HG02798 (cell line): ENCODE data around the gene USP46.

Experiments
- ATAC-seq: cut with Tn5 transposase; IDR thresholded peaks from one replicate; pipeline ENCODE4 v1.9.1; 2021; ENCODE audit warnings: mild to moderate bottlenecking; ENCODE audit not compliant: unreplicated experiment, poor library complexity

The USP46 gene, protein sequence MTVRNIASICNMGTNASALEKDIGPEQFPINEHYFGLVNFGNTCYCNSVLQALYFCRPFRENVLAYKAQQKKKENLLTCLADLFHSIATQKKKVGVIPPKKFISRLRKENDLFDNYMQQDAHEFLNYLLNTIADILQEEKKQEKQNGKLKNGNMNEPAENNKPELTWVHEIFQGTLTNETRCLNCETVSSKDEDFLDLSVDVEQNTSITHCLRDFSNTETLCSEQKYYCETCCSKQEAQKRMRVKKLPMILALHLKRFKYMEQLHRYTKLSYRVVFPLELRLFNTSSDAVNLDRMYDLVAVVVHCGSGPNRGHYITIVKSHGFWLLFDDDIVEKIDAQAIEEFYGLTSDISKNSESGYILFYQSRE

DNA sequence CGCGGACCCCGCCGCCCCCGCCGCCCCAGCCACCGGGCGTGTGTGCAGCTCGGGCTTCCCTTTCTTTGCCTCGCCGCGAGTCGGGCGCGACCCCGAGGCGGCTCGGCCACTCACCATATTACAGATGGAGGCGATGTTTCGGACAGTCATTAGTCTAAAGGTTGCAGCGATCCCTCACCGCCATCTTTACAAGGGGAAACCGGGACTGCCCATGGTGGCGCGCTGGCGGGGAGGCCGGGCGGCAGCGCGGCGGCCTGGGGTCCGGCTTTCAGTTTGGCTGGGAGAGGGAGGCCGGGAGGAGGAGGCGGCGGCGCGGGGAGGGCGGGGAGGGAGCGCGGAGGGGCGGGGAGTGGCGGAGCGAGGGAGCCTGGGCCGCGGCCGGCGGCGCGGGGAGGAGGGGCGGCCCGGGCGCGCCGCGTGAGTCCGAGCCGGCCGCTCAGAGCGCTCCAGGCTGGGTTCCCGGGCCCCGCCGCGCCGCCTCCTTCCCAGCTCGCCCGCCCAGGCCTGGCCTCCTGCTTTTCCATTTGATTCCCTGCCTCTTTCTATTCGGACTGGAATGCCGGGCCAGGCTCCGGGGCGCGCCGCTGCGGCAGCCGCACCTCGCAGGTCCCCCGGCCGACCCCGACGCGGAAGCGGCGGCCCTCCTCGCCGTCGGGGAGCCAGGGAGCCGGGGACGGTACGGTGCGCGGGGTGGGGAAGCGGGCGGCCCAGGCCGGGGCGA lies at the start of gene USP46:
TSS of gene USP46 (minus strand) at position 301 of the 721 bp plus-strand sequence. CDS start at position 150, 151 bp downstream.
- peak; percentile 92 for ATAC-seq

DNA sequence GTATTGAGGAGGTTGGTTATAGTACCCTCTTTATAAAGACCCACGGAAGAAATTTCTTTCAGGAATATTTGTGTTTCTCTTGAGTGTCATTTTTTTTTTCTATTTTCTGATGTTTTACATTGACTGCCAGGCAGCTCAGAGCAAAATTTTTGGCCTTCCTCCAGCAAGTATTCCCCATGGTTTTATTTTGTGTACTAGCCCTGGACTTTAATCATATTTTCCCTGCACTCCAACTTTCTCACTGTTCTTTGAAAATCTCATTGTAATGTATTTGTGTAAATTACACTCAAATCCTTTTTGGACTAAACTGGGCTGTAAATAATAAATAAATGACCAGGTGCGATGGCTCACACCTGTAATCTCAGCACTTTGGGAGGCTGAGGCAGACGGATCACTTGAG lies 45.6 kb upstream of the USP46 start:
- ATAC-seq: no peak

DNA sequence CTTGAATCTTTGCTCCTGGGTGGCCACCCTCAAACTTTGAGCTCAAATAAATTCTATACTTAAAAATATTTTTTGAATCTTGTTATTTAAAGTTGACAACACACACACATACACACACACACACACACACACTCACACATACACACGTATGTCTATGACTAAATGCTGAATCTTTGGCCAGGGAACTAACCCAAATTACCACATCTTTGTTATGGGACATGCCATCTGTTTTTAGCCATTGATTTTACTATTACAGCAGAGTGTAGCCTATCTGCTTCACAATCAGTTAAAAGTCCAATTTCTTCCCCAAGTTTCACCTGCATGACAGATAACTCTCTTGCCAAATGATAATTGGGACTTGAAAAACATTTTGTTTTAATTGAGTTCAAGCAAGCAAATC lies 45.0 kb upstream of the USP46 start:
- no peak for ATAC-seq

DNA sequence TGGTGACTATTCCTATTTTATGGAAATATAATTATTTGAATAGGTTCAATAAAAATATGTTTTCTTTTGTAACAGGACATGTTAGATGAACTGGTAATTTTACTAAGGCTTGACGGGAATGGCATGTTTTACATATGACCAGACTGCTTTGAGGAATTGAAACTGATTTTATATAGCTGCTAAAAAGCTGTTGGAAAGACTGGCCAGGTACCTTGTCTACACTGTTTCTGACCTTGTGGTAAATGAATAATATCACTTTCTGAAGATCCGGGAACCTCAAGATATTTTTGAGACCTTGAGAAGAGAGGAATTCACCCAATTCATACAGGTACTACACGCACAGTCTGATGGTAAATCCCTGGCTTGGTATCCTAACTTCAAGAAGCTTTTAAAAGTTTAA lies 42.1 kb upstream of the USP46 start:
- peak; percentile 94 for ATAC-seq

DNA sequence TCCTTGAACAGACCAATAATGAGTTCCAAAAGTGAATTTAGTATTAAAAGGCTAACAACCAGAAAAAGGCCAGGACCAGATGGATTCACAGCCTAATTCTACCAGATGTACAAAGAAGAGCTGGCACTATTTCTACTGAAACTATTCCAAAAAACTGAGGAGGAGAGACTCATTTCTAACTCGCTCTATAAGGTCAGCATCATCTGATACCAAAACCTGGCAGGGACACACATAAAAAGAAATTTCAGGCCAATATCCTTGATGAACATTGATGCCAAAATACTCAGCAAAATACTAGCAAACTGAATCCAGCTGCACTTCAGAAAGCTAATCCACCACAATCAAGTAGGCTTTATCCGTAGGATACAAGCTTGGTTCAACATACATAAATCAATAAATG lies 35.8 kb upstream of the USP46 start:
- no peak for ATAC-seq

DNA sequence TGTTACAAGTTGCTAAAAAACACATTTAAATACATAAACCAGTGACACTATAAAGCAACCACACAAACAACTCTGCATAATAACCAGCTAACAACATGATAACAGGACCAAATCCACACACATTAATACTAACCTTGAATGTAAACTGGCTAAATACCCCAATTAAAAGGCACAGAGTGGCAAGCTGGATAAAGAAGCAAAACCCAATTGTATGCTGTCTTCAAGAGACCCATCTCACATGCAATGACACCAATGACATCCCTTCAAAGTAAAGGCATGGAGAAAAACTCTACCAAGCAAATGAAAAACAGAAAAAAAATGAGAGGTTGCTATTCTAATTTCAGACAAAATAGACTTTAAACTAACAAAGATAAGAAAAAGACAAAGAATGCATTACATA lies 34.4 kb upstream of the USP46 start:
- ATAC-seq: no peak

DNA sequence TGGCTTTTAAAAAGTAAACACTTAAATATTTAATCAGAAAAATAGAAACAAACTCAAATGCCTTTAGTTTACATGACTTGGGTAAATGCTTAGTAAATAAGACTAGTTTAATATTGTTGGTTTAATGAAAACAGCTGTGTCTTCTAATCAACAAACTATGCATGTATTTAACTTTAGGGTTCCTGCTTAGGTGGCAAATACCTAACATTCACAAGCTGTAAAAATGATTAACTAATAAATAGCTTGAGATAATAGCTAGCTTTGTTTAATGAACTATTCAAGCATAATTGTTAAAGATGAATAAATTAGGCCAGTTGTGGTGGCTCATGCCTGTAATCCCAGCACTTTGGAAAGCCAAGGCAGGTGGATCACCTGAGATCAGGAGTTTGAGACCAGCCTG lies 30.0 kb upstream of the USP46 start:
- no peak for ATAC-seq

DNA sequence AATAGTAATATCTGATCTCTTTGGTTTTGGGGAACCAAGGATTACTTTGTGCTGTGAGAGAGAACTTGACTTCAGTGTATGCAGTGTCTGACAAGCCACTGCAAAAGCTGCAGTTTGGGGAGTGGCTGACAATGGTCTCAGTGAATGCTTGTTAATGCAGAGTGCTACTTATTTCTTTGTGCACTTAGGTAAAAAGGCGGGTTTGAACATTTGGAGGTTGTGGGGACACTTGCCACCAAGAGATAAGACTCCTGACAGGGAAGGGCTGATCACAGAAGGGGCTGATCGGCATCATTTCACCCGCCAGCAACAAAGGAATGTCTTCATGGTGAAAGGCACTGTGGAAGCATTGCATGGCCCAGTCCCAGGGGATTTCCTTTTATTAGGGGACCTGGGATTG lies 28.6 kb upstream of the USP46 start:
- ATAC-seq: no peak

DNA sequence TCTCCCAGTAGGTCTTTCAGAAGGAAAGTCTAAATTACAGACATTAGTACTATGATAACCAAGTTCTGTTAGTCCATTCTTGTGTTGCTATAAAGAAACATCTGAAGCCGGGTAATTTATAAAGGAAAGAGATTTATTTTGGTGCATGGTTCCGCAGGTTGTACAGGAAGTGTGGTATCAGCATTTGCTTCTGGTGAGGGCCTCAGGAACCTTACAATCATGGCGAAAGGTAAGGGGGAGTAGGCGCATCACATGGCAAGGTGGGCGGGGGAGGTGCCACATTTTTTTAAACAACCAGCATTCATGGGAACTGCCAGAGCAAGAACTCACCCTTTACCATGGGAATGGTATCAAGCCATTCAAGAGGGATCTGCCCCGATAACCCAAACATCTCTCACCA lies 26.2 kb upstream of the USP46 start:
- ATAC-seq: no peak

DNA sequence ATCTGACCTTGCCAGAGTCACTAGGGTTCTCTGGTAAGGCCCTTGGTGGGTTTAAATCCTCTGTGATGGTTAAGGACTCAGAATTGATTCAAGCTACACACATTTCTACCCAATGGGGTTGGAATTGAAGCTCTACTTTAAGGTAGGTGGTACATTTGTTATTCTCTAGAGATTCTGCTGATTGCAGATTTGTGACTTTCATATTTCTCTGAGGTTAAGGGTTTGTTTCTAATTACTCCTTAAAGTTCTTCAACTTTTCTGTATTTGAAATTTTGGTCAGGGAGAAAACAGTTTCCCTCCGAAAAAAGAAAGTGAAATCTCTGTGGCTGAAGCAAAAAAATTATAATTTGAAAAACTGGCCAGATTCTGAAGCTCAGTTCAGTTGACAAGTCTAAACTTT lies 25.8 kb upstream of the USP46 start:
- peak; percentile 36 for ATAC-seq

DNA sequence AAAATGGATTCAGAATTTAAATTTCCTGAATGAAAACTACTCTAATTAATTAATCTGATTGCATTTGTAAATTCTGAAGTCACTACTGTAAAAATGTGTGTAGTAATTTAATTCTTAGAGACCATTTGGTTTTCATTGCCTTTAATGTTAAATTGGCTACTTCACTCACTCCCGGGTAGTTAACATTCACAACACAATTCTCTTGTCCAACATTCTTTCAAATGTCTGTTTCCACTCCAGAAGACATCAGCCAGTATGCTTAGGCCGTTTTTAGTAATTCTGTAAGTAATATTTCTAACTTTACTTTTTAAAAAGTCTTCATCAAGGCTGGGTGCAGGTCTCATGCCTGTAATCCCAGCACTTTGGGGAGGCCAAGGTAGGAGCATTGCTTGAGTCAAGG lies 21.3 kb upstream of the USP46 start:
- ATAC-seq: no peak

DNA sequence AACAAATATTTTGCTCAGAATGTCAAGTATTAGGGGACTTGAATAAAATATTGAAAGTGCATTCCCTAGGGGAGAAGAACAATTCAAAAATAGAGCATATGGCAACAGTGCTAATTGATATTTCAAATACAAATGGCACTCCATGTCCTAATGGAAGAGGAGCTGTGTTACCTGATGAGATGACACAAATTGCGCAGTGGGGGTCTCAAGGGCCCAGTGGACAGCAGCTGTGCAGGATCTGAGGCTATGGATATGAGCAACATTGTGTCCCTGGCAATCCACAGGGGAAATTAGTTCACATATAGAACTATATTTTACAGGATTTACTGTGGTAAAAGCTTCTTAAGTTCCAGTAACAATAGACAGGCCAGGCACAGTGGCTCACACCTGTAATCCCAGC lies 17.4 kb upstream of the USP46 start:
- ATAC-seq: no peak

DNA sequence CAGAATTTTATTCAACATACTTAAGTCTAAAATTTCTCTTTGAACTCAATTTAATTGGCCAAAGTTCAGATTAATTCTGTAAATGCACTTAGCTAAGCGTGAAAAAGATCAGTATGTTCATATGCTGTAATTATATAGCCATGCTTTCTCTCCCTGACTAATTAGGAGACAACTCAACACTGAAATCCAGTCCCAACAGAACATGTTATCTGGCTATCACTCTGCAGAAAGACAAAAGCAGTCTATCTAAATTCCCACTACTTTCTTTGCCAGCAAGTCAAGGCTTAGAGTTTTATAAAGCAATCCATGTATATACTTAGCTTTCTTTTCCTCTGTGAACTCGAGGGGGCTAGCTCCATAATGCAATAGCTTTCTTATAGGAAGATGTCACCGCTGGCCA lies 16.0 kb upstream of the USP46 start:
- ATAC-seq: no peak

DNA sequence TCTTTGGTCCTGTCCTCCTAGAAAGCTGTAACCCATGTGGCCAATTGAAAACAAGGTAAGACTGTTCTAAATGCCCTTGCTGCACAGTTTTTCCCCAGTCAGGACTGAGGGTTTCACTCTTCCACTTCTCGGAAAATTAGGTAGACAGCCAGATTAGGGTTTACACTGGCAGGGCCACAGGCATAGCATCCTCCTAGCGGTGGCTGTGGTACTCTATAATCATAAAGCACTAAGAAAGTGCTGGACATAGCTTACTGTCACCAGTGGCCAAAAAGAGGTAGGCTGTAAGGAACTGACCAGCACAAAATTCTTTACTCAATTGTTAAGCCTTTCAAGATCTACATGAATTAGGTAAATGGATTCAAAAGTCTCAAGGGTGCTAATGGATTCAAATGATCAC lies 11.6 kb upstream of the USP46 start:
- no peak for ATAC-seq

DNA sequence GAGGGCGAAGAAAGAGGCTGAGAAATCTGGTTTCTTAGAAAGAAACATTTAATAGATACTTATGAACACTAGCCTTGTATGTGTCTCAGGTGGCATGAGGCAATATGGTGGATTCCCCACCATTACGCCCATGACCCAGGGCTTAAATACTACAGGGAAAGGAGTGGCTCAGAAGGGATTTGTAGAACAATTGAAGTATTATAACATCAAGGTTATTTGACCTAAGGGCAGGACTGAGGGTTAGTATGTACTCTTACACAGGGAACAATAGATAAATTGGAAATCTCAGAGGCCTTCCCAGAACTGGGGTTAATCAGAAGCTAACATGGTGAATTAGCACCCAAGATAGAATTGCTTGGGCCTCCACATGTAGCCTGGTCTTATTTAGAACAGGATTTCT lies 11.0 kb upstream of the USP46 start:
- ATAC-seq: no peak

DNA sequence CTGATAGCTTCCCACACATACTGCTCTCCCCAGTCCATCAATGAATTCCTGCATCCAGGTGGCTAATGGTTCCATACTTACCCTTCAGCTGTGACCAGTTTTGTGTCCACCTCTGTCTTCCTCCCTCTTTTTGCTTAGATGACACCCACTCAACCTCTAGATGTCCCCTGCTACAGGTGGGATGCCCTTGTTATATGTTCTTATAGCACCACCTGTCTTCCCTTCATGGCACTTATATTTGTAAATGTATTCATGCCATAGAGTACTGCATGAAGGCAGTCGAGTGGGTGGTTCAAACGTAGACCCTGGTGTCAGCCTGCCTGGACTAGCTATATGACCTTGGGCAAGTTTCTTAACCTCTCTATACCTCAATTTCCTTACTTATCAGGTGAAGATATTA lies 6.5 kb upstream of the USP46 start:
- peak; percentile 78 for ATAC-seq

DNA sequence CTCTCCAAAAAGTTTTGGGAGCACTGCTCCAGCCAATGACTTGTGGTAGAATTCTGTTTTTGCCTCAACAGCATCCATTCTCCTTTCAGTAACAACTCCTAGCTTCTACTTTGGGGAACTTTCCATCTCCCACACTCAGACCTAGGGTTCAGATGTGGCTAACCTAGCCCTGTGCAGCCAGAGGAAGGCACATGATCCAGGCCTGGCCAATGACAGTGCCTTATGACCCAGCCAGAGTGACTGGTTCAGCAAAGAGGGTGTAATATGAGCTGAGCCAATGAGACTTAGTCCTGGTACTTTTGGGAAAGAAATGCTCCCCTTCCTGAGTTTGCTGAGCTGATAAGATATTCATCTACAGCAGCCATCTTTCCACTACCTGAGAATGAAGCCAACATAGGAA lies 5.4 kb upstream of the USP46 start:
- ATAC-seq: no peak

DNA sequence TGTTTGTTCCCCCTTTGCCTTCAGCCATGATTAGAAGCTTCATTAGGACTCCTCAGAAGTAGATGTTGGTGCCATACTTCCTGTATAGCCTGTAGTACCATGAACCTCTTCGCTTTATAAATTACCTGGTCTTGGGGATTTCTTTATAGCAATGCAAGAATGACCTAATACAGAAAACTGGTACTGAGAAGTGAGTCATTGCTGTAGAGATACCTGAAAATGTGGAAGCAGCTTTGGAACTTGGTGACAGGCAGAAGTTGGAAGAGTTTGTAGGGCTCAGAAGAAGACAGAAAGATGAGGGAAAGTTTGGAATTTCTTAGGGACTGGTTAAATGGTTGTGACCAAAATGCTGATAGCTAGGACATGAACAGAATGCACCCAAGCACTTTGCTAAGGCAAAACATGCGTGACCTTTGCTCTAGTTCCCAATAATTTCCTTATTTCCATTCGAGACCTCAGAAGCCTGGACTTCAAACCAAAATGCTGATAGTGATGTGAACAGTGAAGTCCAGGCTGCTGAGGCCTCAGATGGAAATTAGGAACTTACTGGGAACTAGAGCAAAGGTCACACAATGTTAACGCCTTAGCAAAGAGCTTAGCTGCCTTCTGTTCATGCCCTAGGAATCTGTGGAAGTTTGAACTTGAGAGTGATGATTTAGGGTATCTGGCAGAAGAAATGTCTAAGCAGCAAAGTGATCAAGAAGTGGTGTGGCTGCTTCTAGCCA lies 3.0 kb upstream of the USP46 start:
- no peak for ATAC-seq

DNA sequence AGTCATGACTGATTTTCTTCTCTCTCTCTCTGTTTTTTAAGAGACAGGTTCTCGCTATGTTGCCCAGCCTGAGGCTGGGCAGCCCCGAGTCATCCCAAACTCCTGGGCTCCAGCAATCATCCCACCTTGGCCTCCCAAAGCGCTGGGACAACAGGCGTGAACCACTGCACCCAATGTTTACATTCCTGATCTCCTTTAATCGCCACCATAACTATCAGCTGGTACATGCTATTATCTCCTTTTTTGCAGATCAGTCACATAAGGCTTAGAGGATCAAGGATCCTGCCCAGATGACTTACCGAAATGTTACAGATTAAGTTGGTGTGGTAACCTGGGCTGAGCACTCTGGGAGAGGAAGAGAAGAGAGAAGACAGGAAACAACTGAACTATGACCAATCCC lies 1.5 kb upstream of the USP46 start:
- no peak for ATAC-seq

DNA sequence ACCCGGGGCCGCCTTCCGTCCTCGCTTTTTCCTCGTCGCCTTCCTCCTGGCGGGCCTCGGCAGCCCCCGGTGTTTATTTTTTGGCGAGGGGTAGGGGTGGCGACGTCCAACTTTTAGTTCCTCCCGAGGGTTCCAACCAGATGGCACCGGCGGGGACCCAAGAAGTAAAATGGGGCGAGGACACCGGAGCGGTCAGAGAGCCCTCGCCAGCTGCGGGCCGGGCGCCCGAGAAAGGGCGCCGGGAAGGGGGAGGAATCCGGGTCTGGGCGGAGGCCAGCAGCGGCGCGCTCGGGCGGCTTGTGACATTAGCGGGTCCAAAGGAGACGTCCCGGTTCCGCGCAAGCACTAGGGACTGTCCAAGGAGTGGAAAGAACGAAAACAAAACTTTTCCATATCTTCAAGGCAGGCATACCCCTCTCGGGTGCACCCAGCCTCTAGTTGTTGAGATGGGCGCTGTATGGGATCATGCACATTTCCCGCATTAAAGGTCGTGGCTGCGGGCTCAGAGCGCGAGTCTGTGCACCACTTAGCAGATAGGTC lies 691 bp upstream of the USP46 start:
- ATAC-seq: peak; percentile 31

DNA sequence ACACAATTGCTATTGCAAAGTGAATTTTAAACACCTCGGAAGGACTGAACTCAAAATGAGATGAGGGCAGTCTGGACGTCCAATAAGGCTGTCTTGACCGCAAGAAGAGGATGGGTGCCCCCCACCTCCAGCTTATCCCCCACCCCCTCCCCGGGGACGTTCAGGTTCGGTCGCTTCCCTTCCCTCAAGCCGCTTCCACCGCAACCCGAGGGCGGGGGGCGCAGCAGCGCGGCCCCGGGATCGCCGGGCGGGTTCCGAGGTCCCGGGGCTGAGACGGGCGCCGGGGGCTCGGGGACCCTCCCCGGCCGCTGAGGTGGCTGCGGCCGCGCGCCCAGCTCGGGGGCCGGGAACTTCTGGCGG lies 480 bp downstream of the USP46 start:
- no peak for ATAC-seq
